Measurements from ENCODE around the gene HSF5. TPM values are rescaled to one million over a fixed set of nuclear protein-coding genes. Genes with fewer than 3 reads are reported as not detected.

Gene HSF5
- total RNA-seq, 1 experiment from 2014 or later: 0.82 TPM

GRCh38 chr17:58513965-58514769 lies 26.0 kb upstream of the HSF5 start, which contains the start of gene MTMR4:
MTMR4 (minus strand) TSS chr17:58514638; CDS start chr17:58514407, 231 bp downstream.
- peak within 1 kb of the TSS; percentile 89 for H3K9ac ChIP-seq (ENCODE audit: low read length)
- no peak within 1 kb of the TSS for H2AFZ ChIP-seq (ENCODE audit: low read length)
- H3K27ac ChIP-seq (ENCODE audit: low read length): peak within 1 kb of the TSS; percentile 6; the same call in 1 of the 2 replicates
- H4K20me1 ChIP-seq (ENCODE audit: insufficient read depth, low read depth, low read length): peaks cover 8% of the 10 kb centered on the region; the same call in 1 of the 2 replicates
- peaks cover 46% of the 10 kb centered on the region for H3K4me1 ChIP-seq (ENCODE audit: low read length)
- H3K9me2 ChIP-seq (replicated peaks; ENCODE audit: insufficient read depth, low read length): no peaks in the 10 kb centered on the region
- H3K9me3 ChIP-seq (ENCODE audit: low read length): no peaks in the 10 kb centered on the region
- DNase-seq: peak; percentile 91
- peaks cover 22% of the 10 kb centered on the region for H3K36me3 ChIP-seq (ENCODE audit: insufficient read depth, low read length)
- peak within 1 kb of the TSS; percentile 92 for H3K4me2 ChIP-seq (ENCODE audit: low read depth, low read length, poor library complexity, severe bottlenecking)
- H3K27me3 ChIP-seq (ENCODE audit: low read length): no peaks in the 10 kb centered on the region
- peaks cover 59% of the 10 kb centered on the region for H3K79me2 ChIP-seq (ENCODE audit: low read length)
- peak within 1 kb of the TSS; percentile 97 for H3K4me3 ChIP-seq (ENCODE audit: low read length)

GRCh38 chr17:58513267-58513964 lies 25.2 kb upstream of the HSF5 start:
- peak overlapping the region; percentile 89 for H3K9ac ChIP-seq (ENCODE audit: low read length)
- H3K4me1 ChIP-seq (ENCODE audit: low read length): peaks cover 41% of the 10 kb centered on the region
- H3K4me3 ChIP-seq (ENCODE audit: low read length): peak overlapping the region; percentile 97
- DNase-seq: no peak
- H2AFZ ChIP-seq (ENCODE audit: low read length): no peak overlapping the region
- H3K27ac ChIP-seq (ENCODE audit: low read length): no peak overlapping the region; the same call in 1 of the 2 replicates
- H4K20me1 ChIP-seq (ENCODE audit: insufficient read depth, low read depth, low read length): peaks cover 8% of the 10 kb centered on the region; the same call in 1 of the 2 replicates
- H3K27me3 ChIP-seq (ENCODE audit: low read length): no peaks in the 10 kb centered on the region
- H3K9me2 ChIP-seq (replicated peaks; ENCODE audit: insufficient read depth, low read length): no peaks in the 10 kb centered on the region
- peak overlapping the region; percentile 92 for H3K4me2 ChIP-seq (ENCODE audit: low read depth, low read length, poor library complexity, severe bottlenecking)
- H3K36me3 ChIP-seq (ENCODE audit: insufficient read depth, low read length): peaks cover 29% of the 10 kb centered on the region
- no peaks in the 10 kb centered on the region for H3K9me3 ChIP-seq (ENCODE audit: low read length)
- peaks cover 59% of the 10 kb centered on the region for H3K79me2 ChIP-seq (ENCODE audit: low read length)

- Histone ChIP-seq H4K20me1 (ENCODE audit: insufficient read depth, low read depth, low read length) (peaks cover 8% of the 10 kb centered on the region; the same call in 1 of the 2 replicates), H3K4me1 (ENCODE audit: low read length) (peaks cover 22% of the 10 kb centered on the region), H3K9me2 (replicated peaks; ENCODE audit: insufficient read depth, low read length) (no peaks in the 10 kb centered on the region), H3K27ac (ENCODE audit: low read length) (no peak overlapping the region), H3K4me3 (ENCODE audit: low read length) (no peak overlapping the region), H3K9ac (ENCODE audit: low read length) (no peak overlapping the region), H3K36me3 (ENCODE audit: insufficient read depth, low read length) (peaks cover 35% of the 10 kb centered on the region), H3K27me3 (ENCODE audit: low read length) (no peaks in the 10 kb centered on the region), H2AFZ (ENCODE audit: low read length) (no peak overlapping the region), H3K4me2 (ENCODE audit: low read depth, low read length, poor library complexity, severe bottlenecking) (no peak overlapping the region), H3K79me2 (ENCODE audit: low read length) (peaks cover 38% of the 10 kb centered on the region), H3K9me3 (ENCODE audit: low read length) (no peaks in the 10 kb centered on the region)
- no peak for DNase-seq
Observed at GRCh38 chr17:58510075-58510474, 21.9 kb upstream of the HSF5 start.

DNA sequence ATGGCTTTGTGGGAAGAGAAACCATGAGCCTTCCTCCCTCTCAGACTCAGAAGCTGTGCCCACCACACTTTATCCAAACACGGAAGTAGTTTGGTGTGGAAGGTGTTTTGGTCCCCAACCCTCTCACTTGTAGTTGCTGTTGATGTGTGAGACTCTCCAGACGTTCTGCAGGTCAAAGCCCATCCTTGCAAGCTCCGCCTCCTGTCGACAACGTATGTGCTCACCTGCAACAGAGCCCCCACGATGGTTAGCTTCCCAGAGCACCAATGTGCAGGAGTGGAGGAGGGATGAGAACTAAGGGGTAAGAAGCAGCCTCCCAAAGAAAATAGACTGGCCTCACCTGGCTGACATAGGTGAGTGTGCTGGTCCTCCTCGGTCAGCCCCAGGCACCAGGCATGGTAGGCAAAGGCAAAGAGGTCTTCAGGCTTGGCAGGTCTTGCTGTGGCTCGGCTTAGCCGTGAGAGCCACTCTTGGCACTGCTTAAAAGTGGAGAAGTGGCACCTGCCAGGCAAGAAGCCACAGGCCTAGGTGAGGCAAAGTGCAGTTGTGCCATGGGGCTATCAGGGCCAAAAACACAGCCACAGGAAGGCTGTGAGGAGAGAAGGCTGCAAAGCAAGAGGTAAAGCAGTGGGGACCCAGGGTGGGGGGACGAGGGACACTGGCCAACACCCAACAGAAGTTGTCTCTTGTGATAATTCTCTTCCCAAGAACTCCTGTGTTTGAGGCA lies 20.3 kb upstream of the HSF5 start:
- no peak overlapping the region for H3K4me2 ChIP-seq (ENCODE audit: low read depth, low read length, poor library complexity, severe bottlenecking)
- DNase-seq: no peak
- no peak overlapping the region for H3K4me3 ChIP-seq (ENCODE audit: low read length)
- no peaks in the 10 kb centered on the region for H3K9me2 ChIP-seq (replicated peaks; ENCODE audit: insufficient read depth, low read length)
- peaks cover 47% of the 10 kb centered on the region for H3K36me3 ChIP-seq (ENCODE audit: insufficient read depth, low read length)
- no peaks in the 10 kb centered on the region for H3K27me3 ChIP-seq (ENCODE audit: low read length)
- no peak overlapping the region for H3K9ac ChIP-seq (ENCODE audit: low read length)
- peaks cover 15% of the 10 kb centered on the region for H3K4me1 ChIP-seq (ENCODE audit: low read length)
- H4K20me1 ChIP-seq (ENCODE audit: insufficient read depth, low read depth, low read length): peaks cover 5% of the 10 kb centered on the region; the same call in 1 of the 2 replicates
- no peak overlapping the region for H2AFZ ChIP-seq (ENCODE audit: low read length)
- peaks cover 27% of the 10 kb centered on the region for H3K79me2 ChIP-seq (ENCODE audit: low read length)
- H3K9me3 ChIP-seq (ENCODE audit: low read length): no peaks in the 10 kb centered on the region
- no peak overlapping the region for H3K27ac ChIP-seq (ENCODE audit: low read length)

DNA sequence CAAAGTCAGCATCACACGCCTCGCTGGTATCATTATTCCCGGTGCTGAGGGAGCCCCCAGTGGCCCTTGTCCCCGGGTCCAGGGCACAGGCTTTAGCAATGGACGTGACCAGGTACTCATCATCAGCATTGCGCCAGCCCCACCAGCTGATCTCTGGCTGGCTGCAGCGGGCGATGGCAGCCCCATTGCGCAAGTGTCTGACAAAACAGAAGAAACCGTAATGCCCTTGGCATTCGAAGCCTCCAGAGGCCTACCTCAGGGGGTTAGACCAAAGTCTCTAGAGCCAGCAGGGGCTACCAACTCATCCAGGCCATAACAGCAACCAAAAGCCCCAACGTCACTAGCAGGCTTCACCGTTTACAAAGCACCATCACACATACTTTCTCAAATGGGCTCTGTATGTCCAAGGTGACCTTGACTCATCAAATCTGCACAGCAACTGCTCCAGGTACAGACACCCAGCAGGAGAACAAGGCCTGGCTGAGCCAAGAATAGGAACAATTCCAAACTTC lies 19.0 kb upstream of the HSF5 start:
- no peak overlapping the region for H3K4me2 ChIP-seq (ENCODE audit: low read depth, low read length, poor library complexity, severe bottlenecking)
- H2AFZ ChIP-seq (ENCODE audit: low read length): no peak overlapping the region
- H3K79me2 ChIP-seq (ENCODE audit: low read length): peaks cover 14% of the 10 kb centered on the region
- no peaks in the 10 kb centered on the region for H3K9me3 ChIP-seq (ENCODE audit: low read length)
- H3K36me3 ChIP-seq (ENCODE audit: insufficient read depth, low read length): peaks cover 43% of the 10 kb centered on the region
- H3K27me3 ChIP-seq (ENCODE audit: low read length): no peaks in the 10 kb centered on the region
- no peak for DNase-seq
- no peak overlapping the region for H3K27ac ChIP-seq (ENCODE audit: low read length)
- H3K4me3 ChIP-seq (ENCODE audit: low read length): no peak overlapping the region
- H3K9ac ChIP-seq (ENCODE audit: low read length): no peak overlapping the region
- no peaks in the 10 kb centered on the region for H4K20me1 ChIP-seq (ENCODE audit: insufficient read depth, low read depth, low read length)
- H3K9me2 ChIP-seq (replicated peaks; ENCODE audit: insufficient read depth, low read length): no peaks in the 10 kb centered on the region
- peaks cover 3% of the 10 kb centered on the region; the same call in 1 of the 2 replicates for H3K4me1 ChIP-seq (ENCODE audit: low read length)

GRCh38 chr17:58506354-58507080 lies 18.3 kb upstream of the HSF5 start:
- Histone ChIP-seq H2AFZ (ENCODE audit: low read length) (no peak overlapping the region), H3K4me1 (ENCODE audit: low read length) (peaks cover 3% of the 10 kb centered on the region; the same call in 1 of the 2 replicates), H3K9ac (ENCODE audit: low read length) (no peak overlapping the region), H3K9me2 (replicated peaks; ENCODE audit: insufficient read depth, low read length) (no peaks in the 10 kb centered on the region), H3K4me3 (ENCODE audit: low read length) (no peak overlapping the region), H3K9me3 (ENCODE audit: low read length) (no peaks in the 10 kb centered on the region), H3K27me3 (ENCODE audit: low read length) (no peaks in the 10 kb centered on the region), H3K4me2 (ENCODE audit: low read depth, low read length, poor library complexity, severe bottlenecking) (no peak overlapping the region), H3K27ac (ENCODE audit: low read length) (no peak overlapping the region), H3K79me2 (ENCODE audit: low read length) (peaks cover 11% of the 10 kb centered on the region), H4K20me1 (ENCODE audit: insufficient read depth, low read depth, low read length) (no peaks in the 10 kb centered on the region), H3K36me3 (ENCODE audit: insufficient read depth, low read length) (peaks cover 38% of the 10 kb centered on the region)
- no peak for DNase-seq

DNA sequence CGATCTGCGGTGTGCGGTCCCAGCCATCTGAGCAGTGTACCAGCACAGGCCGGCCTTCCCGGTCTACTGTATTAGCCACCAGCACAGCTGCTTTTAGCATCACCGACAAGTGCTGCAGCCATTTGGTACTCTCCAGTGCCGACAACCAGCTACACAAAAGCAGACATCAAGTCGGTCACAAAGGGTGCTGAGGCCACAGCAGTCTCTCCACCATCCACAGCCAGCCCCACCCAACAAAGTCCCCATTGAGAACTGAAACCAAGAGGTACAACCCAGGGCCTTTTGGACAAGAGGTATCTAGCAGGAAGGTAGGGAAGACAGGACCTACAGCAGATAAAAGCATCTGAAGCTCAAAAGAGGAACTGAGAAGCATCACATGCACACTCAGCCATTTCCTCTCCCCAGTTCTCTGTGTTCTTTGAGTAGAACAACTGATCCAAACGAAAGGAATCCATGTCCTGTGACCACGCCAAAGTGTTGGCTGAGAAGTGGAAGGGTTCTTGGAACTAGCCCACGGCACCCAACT lies 16.7 kb upstream of the HSF5 start:
- Histone ChIP-seq H3K79me2 (ENCODE audit: low read length) (no peaks in the 10 kb centered on the region; the same call in 1 of the 2 replicates), H2AFZ (ENCODE audit: low read length) (no peak overlapping the region), H3K9me3 (ENCODE audit: low read length) (no peaks in the 10 kb centered on the region), H3K9ac (ENCODE audit: low read length) (no peak overlapping the region), H3K27ac (ENCODE audit: low read length) (no peak overlapping the region), H3K27me3 (ENCODE audit: low read length) (no peaks in the 10 kb centered on the region), H4K20me1 (ENCODE audit: insufficient read depth, low read depth, low read length) (no peaks in the 10 kb centered on the region), H3K4me2 (ENCODE audit: low read depth, low read length, poor library complexity, severe bottlenecking) (no peak overlapping the region), H3K4me3 (ENCODE audit: low read length) (no peak overlapping the region), H3K36me3 (ENCODE audit: insufficient read depth, low read length) (peaks cover 31% of the 10 kb centered on the region), H3K9me2 (replicated peaks; ENCODE audit: insufficient read depth, low read length) (no peaks in the 10 kb centered on the region), H3K4me1 (ENCODE audit: low read length) (peaks cover 3% of the 10 kb centered on the region; the same call in 1 of the 2 replicates)
- DNase-seq: peak; percentile 69
